Upper lobe of left lung (tissue), 6 donors: ENCODE measurements around the gene MTCL1. TPM values are rescaled to one million over a fixed set of nuclear protein-coding genes. Genes with fewer than 3 reads are reported as not detected.

Experiments
- ATAC-seq, 2 donors: fragments of 200-7000 bp; cut with Tn5 transposase; one replicate each; pipeline ENCODE4 v1.9.1; 2022; ENCODE audit warnings: mild to moderate bottlenecking in 2 of 2, moderate library complexity in 2 of 2; ENCODE audit not compliant: low FRiP score in 2 of 2
- DNase-seq, 2 donors: peaks; one replicate each; pipeline ENCODE4 v3.0.0-alpha.2; 2019 to 2020
- H3K27ac ChIP-seq, 4 donors: fragments of 200-600 bp; sonication (generic); one replicate each; pipeline ENCODE4 v1.5.1; 2016 to 2019
- H3K27me3 ChIP-seq, 4 donors: fragments of 200-600 bp; sonication (generic); one replicate each; pipeline ENCODE4 v1.5.1; 2017 to 2019
- H3K36me3 ChIP-seq, 4 donors: fragments of 200-600 bp; sonication (generic); one replicate each; pipeline ENCODE4 v1.5.1; 2016 to 2019
- H3K4me1 ChIP-seq, 4 donors: fragments of 200-600 bp; sonication (generic); one replicate each; pipeline ENCODE4 v1.5.1; 2018 to 2019
- H3K4me3 ChIP-seq, 4 donors: fragments of 200-600 bp; sonication (generic); one replicate each; pipeline ENCODE4 v1.5.1; 2017 to 2019; ENCODE audit warnings: mild to moderate bottlenecking in 2 of 4, moderate library complexity in 1 of 4
- H3K9me3 ChIP-seq, 4 donors: fragments of 200-600 bp; sonication (generic); one replicate each; pipeline ENCODE4 v1.5.1; 2018 to 2019
- CTCF ChIP-seq, 6 experiments: fragments of 450-650 bp in 4 of 6; fragments of 200-600 bp in 2 of 6; sonication (generic) in 2 of 6; IDR thresholded peaks; one replicate each; pipeline ENCODE4 v1.5.1; 2016 to 2019; ENCODE audit warnings: antibody characterized with exemption in 6 of 6
- EP300 ChIP-seq, 4 donors: sonication (generic); formaldehyde crosslinking; IDR thresholded peaks; one replicate each; pipeline ENCODE4 v1.5.1; 2017; ENCODE audit warnings: antibody characterized with exemption in 4 of 4, control low read depth in 2 of 4
- POLR2A ChIP-seq, 4 donors: fragments of 450-650 bp; IDR thresholded peaks; one replicate each; pipeline ENCODE4 v1.5.1; 2016 to 2017; ENCODE audit warnings: antibody characterized with exemption in 4 of 4, mild to moderate bottlenecking in 2 of 4
- POLR2AphosphoS5 ChIP-seq, 2 donors: sonication (generic); formaldehyde crosslinking; IDR thresholded peaks; one replicate each; pipeline ENCODE4 v1.5.1; 2017; ENCODE audit warnings: antibody characterized with exemption in 2 of 2
- WGBS, 2 donors: methylation state at CpG; one replicate each; pipeline ENCODE4 v1.1.5; 2017 to 2018; 5-methylcytosine and 5-hydroxymethylcytosine counted together
- total RNA-seq, 6 donors: library from RNA; depleted of rRNA in 4 of 6; stranded (reverse); fragments of >200 nt in 4 of 6; gene quantifications; one replicate each; pipeline versions ENCODE4 v1.1.0 to v1.2.1, GENCODE V29; 2016 to 2021
- donor health status: DM: no; HTN: no; CAD: no; lungs with moderate emphysema.
- donor health status: DM: no; HTN: yes; CAD: no; lungs with severe emphysema.

MTCL1 gene
- total RNA-seq, 6 donors from 2014 or later: 4.5 to 17.9 (median 8.1) TPM

GRCh38 chr18:8694891-8695290, 10.5 kb upstream of the MTCL1 start:
- no peak for TF ChIP-seq EP300 (IDR thresholded peaks at IDR 0.05)
- no peak for TF ChIP-seq POLR2A (IDR thresholded peaks at IDR 0.05)
- no peak for TF ChIP-seq POLR2AphosphoS5 (IDR thresholded peaks at IDR 0.05)
- no peak for TF ChIP-seq CTCF (IDR thresholded peaks at IDR 0.05)
- WGBS, 2 donors: 81 to 89% methylated on average over 10 of the region's 10 CpGs

GRCh38 chr18:8695932-8696517, 9.3 kb upstream of the MTCL1 start:
- Histone ChIP-seq H3K9me3 (no peaks in the 10 kb centered on the region), H3K27me3 (no peaks in the 10 kb centered on the region), H3K27ac (no peak overlapping the region), H3K4me3 (no peak overlapping the region), H3K36me3 (no peaks in the 10 kb centered on the region), H3K4me1 (no peaks in the 10 kb centered on the region)
- no peak for TF ChIP-seq EP300 (IDR thresholded peaks at IDR 0.05)
- no peak for TF ChIP-seq CTCF (IDR thresholded peaks at IDR 0.05)
- no peak for TF ChIP-seq POLR2AphosphoS5 (IDR thresholded peaks at IDR 0.05)
- TF ChIP-seq POLR2A (IDR thresholded peaks at IDR 0.05): no peak
- WGBS, 2 donors: 65 to 74% methylated on average over 3 of the region's 3 CpGs
- ATAC-seq: no peak
- DNase-seq: no peak

More at GRCh38 chr18:8694891-8695290, 10.5 kb upstream of the MTCL1 start:
- H3K4me1 ChIP-seq: no peaks in the 10 kb centered on the region
- no peak overlapping the region for H3K27ac ChIP-seq
- no peak overlapping the region for H3K4me3 ChIP-seq
- H3K27me3 ChIP-seq: no peaks in the 10 kb centered on the region
- no peak for DNase-seq
- H3K36me3 ChIP-seq: no peaks in the 10 kb centered on the region
- no peak for ATAC-seq
- no peaks in the 10 kb centered on the region for H3K9me3 ChIP-seq

DNA sequence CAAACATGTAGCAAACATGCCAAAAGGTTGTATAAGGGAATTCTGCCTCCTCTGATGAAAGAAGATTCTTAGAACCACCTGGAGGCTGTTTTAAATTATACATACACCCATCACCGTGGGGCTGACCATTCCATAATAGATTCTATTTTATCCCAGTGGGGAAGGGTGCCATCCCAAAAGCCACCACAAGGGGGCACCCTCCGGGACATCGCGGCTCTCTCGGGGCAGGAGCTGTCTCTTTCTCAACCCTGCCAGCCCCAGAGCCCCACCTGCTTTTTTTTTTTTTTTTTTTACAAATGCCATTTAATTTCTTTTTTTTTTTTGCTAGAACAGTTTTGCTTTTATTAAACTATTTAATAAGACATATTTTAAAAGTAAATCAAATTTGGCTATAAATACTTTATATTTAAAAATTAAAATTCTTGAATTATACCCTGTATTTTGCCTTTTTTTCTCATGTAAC, 8.6 kb upstream of the MTCL1 start:
- H3K27ac ChIP-seq: no peak overlapping the region
- no peaks in the 10 kb centered on the region for H3K27me3 ChIP-seq
- H3K4me1 ChIP-seq: no peaks in the 10 kb centered on the region
- peak; percentile 92 to 96 for ATAC-seq
- no peak for TF ChIP-seq POLR2A (IDR thresholded peaks at IDR 0.05)
- no peak for TF ChIP-seq EP300 (IDR thresholded peaks at IDR 0.05)
- peak; percentile 66 to 92 (median 84) for TF ChIP-seq CTCF (IDR thresholded peaks at IDR 0.05)
- no peak for TF ChIP-seq POLR2AphosphoS5 (IDR thresholded peaks at IDR 0.05)
- no peak overlapping the region for H3K4me3 ChIP-seq
- H3K9me3 ChIP-seq: no peaks in the 10 kb centered on the region
- peak; percentile 68 to 76 for DNase-seq
- 0% methylated on average over 4 to 5 of the region's 5 CpGs for WGBS, 2 donors
- no peaks in the 10 kb centered on the region for H3K36me3 ChIP-seq

DNA sequence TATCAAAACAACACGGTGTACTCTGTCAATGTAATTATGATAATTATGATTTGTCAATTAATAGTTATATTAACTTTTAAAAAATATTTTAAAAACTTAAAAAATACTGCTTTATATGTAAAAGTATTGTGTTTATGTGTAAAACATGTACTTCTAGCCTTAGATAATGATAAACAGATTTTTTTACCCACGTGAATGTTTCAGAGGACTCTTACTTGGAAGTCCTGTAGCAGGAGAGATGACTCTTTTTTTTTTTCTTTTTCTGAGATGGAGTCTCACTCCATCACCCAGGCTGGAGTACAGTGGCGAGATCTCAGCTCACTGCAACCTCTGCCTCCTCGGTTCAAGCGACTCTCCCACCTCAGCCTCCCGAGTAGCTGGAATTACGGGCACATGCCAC, 6.2 kb upstream of the MTCL1 start:
- Histone ChIP-seq H3K27me3 (no peaks in the 10 kb centered on the region), H3K36me3 (no peaks in the 10 kb centered on the region), H3K4me1 (peaks cover 3 to 7% (median 6%) of the 10 kb centered on the region in 4 donors), H3K4me3 (no peak overlapping the region), H3K27ac (no peak overlapping the region), H3K9me3 (no peaks in the 10 kb centered on the region)
- no peak for TF ChIP-seq POLR2A (IDR thresholded peaks at IDR 0.05)
- TF ChIP-seq EP300 (IDR thresholded peaks at IDR 0.05): no peak
- TF ChIP-seq CTCF (IDR thresholded peaks at IDR 0.05): no peak
- no peak for TF ChIP-seq POLR2AphosphoS5 (IDR thresholded peaks at IDR 0.05)
- no peak for ATAC-seq
- WGBS, 2 donors: 90 to 93% methylated on average over 7 of the region's 7 CpGs
- DNase-seq: no peak

DNA sequence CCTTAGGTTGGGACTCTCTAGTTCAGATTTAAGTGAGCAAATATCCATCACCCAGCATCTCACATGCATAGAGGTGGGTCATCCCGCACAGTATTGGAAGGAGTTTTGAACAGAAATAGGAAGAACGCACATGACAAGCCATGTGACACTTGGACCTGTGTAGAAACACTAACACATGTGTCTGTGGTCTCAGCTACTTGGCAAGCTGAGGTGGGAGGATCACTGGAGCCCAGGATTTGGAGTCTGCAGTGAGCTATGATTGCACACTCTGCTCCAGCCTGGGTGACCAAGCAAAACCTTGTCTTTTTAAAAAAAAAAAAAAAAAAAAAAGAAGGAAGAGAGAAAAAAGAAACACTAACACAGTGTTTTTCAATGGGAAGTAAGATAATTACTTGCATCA, 5.4 kb upstream of the MTCL1 start:
- no peak for ATAC-seq
- DNase-seq: peak in 1 of 2 donors; percentile 16
- H3K27ac ChIP-seq: no peak overlapping the region
- no peaks in the 10 kb centered on the region for H3K9me3 ChIP-seq
- H3K36me3 ChIP-seq: no peaks in the 10 kb centered on the region
- H3K4me3 ChIP-seq: no peak overlapping the region
- no peak for TF ChIP-seq POLR2A (IDR thresholded peaks at IDR 0.05)
- no peak for TF ChIP-seq EP300 (IDR thresholded peaks at IDR 0.05)
- TF ChIP-seq CTCF (IDR thresholded peaks at IDR 0.05): no peak
- TF ChIP-seq POLR2AphosphoS5 (IDR thresholded peaks at IDR 0.05): no peak
- H3K4me1 ChIP-seq: peaks cover 8 to 13% (median 11%) of the 10 kb centered on the region in 4 donors
- WGBS, 2 donors: 84 to 90% methylated on average over 1 to 2 of the region's 2 CpGs
- H3K27me3 ChIP-seq: no peaks in the 10 kb centered on the region
